ENCODE results near the gene SUCO. TPM values are rescaled to one million over a fixed set of nuclear protein-coding genes. Genes with fewer than 3 reads are reported as not detected.

The SUCO gene
- total RNA-seq, 5 donors from 2014 or later (not counting 1 experiment from before 2014, with no cell fraction given) = 43.7 to 87.1 (median 47.9) TPM

- H3K4me3 Mint-ChIP-seq = no peak overlapping the region
- ATAC-seq (replicated peaks in 1 of 4) = no peak
- no peaks in the 10 kb centered on the region for H3K9me3 Mint-ChIP-seq
- H3K36me3 Mint-ChIP-seq = peaks cover 71% of the 10 kb centered on the region
- Histone ChIP-seq H3K4me3 (ENCODE audit: control insufficient read depth in 1 of 2, extremely low read depth in 1 of 2, low read length in 1 of 2) (no peak overlapping the region), H3K4me1 (ENCODE audit: control insufficient read depth in 1 of 2, extremely low read depth in 1 of 2, insufficient read depth in 2 of 2, low read length in 2 of 2) (no peaks in the 10 kb centered on the region), H3K36me3 (ENCODE audit: control insufficient read depth in 2 of 2, extremely low read depth in 1 of 2, insufficient read depth in 1 of 2, low read length in 1 of 2) (peaks cover 6 to 70% of the 10 kb centered on the region in 2 donors), H3K27me3 (replicated peaks in 1 of 2; ENCODE audit: control insufficient read depth in 2 of 2, extremely low read depth in 1 of 2, insufficient read depth in 2 of 2, low read length in 1 of 2) (no peaks in the 10 kb centered on the region), H3K9me3 (no peaks in the 10 kb centered on the region), H3K27ac (ENCODE audit: low read length) (no peak overlapping the region)
- CTCF ChIA-PET = no interaction called here
- WGBS (ENCODE audit: insufficient coverage) = no CpG with 5 or more reads among the region's 3 CpGs
- POLR2A ChIA-PET = interaction anchor here in 1 of 2 donors (0.6 to 1.6 kb wide), 2 partner anchors 15 to 907 kb away, joined by 3 to 4 read pairs; no protein-coding TSS in a partner anchor
- no peak for DNase-seq
- H3K27ac Mint-ChIP-seq = no peak overlapping the region
- H3K27me3 Mint-ChIP-seq = no peaks in the 10 kb centered on the region
- peaks cover 4 to 22% (median 10%) of the 10 kb centered on the region in 3 donors for H3K4me1 Mint-ChIP-seq
These were observed 28.3 kb downstream of the SUCO start for GRCh38 chr1:172561252-172561651.

GRCh38 chr1:172566196-172566997 lies 33.4 kb downstream of the SUCO start:
- no peaks in the 10 kb centered on the region for H3K27me3 ChIP-seq (replicated peaks in 1 of 2; ENCODE audit: control insufficient read depth in 2 of 2, extremely low read depth in 1 of 2, insufficient read depth in 2 of 2, low read length in 1 of 2)
- no peaks in the 10 kb centered on the region for H3K4me1 ChIP-seq (ENCODE audit: control insufficient read depth in 1 of 2, extremely low read depth in 1 of 2, insufficient read depth in 2 of 2, low read length in 2 of 2)
- WGBS (ENCODE audit: insufficient coverage) = no CpG with 5 or more reads among the region's 5 CpGs
- ATAC-seq (replicated peaks in 1 of 4) (no peak), DNase-seq (no peak)
- no peak overlapping the region for H3K4me3 Mint-ChIP-seq
- H3K4me1 Mint-ChIP-seq = peaks cover 5 to 23% (median 5%) of the 10 kb centered on the region in 3 donors
- ChIA-PET POLR2A (no interaction called here), CTCF (interaction anchor here in 1 of 2 donors (0.6 kb wide), 1 partner anchor 927 kb away, joined by 5 read pairs; no protein-coding TSS in a partner anchor)
- no peaks in the 10 kb centered on the region for H3K27me3 Mint-ChIP-seq
- peaks cover 2 to 4% (median 4%) of the 10 kb centered on the region in 3 donors for H3K9me3 Mint-ChIP-seq
- H3K36me3 Mint-ChIP-seq = peaks cover 61% of the 10 kb centered on the region
- H3K27ac Mint-ChIP-seq = peak overlapping the region in 1 of 2 donors; percentile 43
- H3K4me3 ChIP-seq (ENCODE audit: control insufficient read depth in 1 of 2, extremely low read depth in 1 of 2, low read length in 1 of 2) = no peak overlapping the region
- H3K36me3 ChIP-seq (ENCODE audit: control insufficient read depth in 2 of 2, extremely low read depth in 1 of 2, insufficient read depth in 1 of 2, low read length in 1 of 2) = peaks cover 6 to 55% of the 10 kb centered on the region in 2 donors
- H3K27ac ChIP-seq (ENCODE audit: low read length) = no peak overlapping the region
- no peaks in the 10 kb centered on the region for H3K9me3 ChIP-seq

GRCh38 chr1:172567720-172568119 lies 34.8 kb downstream of the SUCO start:
- Mint-ChIP-seq H3K27me3 (no peaks in the 10 kb centered on the region), H3K27ac (no peak overlapping the region), H3K4me3 (no peak overlapping the region), H3K9me3 (peaks cover 2 to 4% (median 4%) of the 10 kb centered on the region in 3 donors), H3K36me3 (peaks cover 53% of the 10 kb centered on the region), H3K4me1 (peaks cover 5 to 22% (median 5%) of the 10 kb centered on the region in 3 donors)
- ATAC-seq (replicated peaks in 1 of 4) (no peak), DNase-seq (no peak)
- ChIA-PET POLR2A (interaction anchor here in 1 of 2 donors (0.6 kb wide), 1 partner anchor 10 kb away, joined by 3 read pairs; no protein-coding TSS in a partner anchor), CTCF (no interaction called here)
- H3K9me3 ChIP-seq = no peaks in the 10 kb centered on the region
- H3K27me3 ChIP-seq (replicated peaks in 1 of 2; ENCODE audit: control insufficient read depth in 2 of 2, extremely low read depth in 1 of 2, insufficient read depth in 2 of 2, low read length in 1 of 2) = no peaks in the 10 kb centered on the region
- H3K4me1 ChIP-seq (ENCODE audit: control insufficient read depth in 1 of 2, extremely low read depth in 1 of 2, insufficient read depth in 2 of 2, low read length in 2 of 2) = no peaks in the 10 kb centered on the region
- peaks cover 6 to 47% of the 10 kb centered on the region in 2 donors for H3K36me3 ChIP-seq (ENCODE audit: control insufficient read depth in 2 of 2, extremely low read depth in 1 of 2, insufficient read depth in 1 of 2, low read length in 1 of 2)
- H3K4me3 ChIP-seq (ENCODE audit: control insufficient read depth in 1 of 2, extremely low read depth in 1 of 2, low read length in 1 of 2) = no peak overlapping the region
- 100% methylated on average over 1 of the region's 3 CpGs for WGBS (ENCODE audit: insufficient coverage)
- H3K27ac ChIP-seq (ENCODE audit: low read length) = no peak overlapping the region

- H3K4me3 Mint-ChIP-seq = no peak overlapping the region
- POLR2A ChIA-PET = no interaction called here
- no CpG with 5 or more reads among the region's 2 CpGs for WGBS (ENCODE audit: insufficient coverage)
- CTCF ChIA-PET = no interaction called here
- ATAC-seq (replicated peaks in 1 of 4) (no peak), DNase-seq (no peak)
- peaks cover 2 to 4% (median 4%) of the 10 kb centered on the region in 3 donors for H3K9me3 Mint-ChIP-seq
- Histone ChIP-seq H3K36me3 (ENCODE audit: control insufficient read depth in 2 of 2, extremely low read depth in 1 of 2, insufficient read depth in 1 of 2, low read length in 1 of 2) (peaks cover 0 to 29% of the 10 kb centered on the region in 2 donors), H3K27me3 (replicated peaks in 1 of 2; ENCODE audit: control insufficient read depth in 2 of 2, extremely low read depth in 1 of 2, insufficient read depth in 2 of 2, low read length in 1 of 2) (no peaks in the 10 kb centered on the region), H3K4me3 (ENCODE audit: control insufficient read depth in 1 of 2, extremely low read depth in 1 of 2, low read length in 1 of 2) (no peak overlapping the region), H3K9me3 (no peaks in the 10 kb centered on the region), H3K4me1 (ENCODE audit: control insufficient read depth in 1 of 2, extremely low read depth in 1 of 2, insufficient read depth in 2 of 2, low read length in 2 of 2) (no peaks in the 10 kb centered on the region), H3K27ac (ENCODE audit: low read length) (no peak overlapping the region)
- peaks cover 0 to 6% (median 5%) of the 10 kb centered on the region in 3 donors for H3K4me1 Mint-ChIP-seq
- peaks cover 50% of the 10 kb centered on the region for H3K36me3 Mint-ChIP-seq
- no peaks in the 10 kb centered on the region for H3K27me3 Mint-ChIP-seq
- H3K27ac Mint-ChIP-seq = no peak overlapping the region
These were observed 41.1 kb downstream of the SUCO start for GRCh38 chr1:172574080-172574479.

- no CpG with 5 or more reads among the region's 1 CpG for WGBS (ENCODE audit: insufficient coverage)
- Histone ChIP-seq H3K4me1 (ENCODE audit: control insufficient read depth in 1 of 2, extremely low read depth in 1 of 2, insufficient read depth in 2 of 2, low read length in 2 of 2) (no peaks in the 10 kb centered on the region), H3K27me3 (replicated peaks in 1 of 2; ENCODE audit: control insufficient read depth in 2 of 2, extremely low read depth in 1 of 2, insufficient read depth in 2 of 2, low read length in 1 of 2) (no peaks in the 10 kb centered on the region), H3K4me3 (ENCODE audit: control insufficient read depth in 1 of 2, extremely low read depth in 1 of 2, low read length in 1 of 2) (no peak overlapping the region), H3K27ac (ENCODE audit: low read length) (no peak overlapping the region), H3K9me3 (no peaks in the 10 kb centered on the region), H3K36me3 (ENCODE audit: control insufficient read depth in 2 of 2, extremely low read depth in 1 of 2, insufficient read depth in 1 of 2, low read length in 1 of 2) (peaks cover 0 to 26% of the 10 kb centered on the region in 2 donors)
- Mint-ChIP-seq H3K9me3 (no peaks in the 10 kb centered on the region), H3K4me1 (peaks cover 13 to 24% (median 13%) of the 10 kb centered on the region in 3 donors), H3K4me3 (no peak overlapping the region), H3K36me3 (peaks cover 47% of the 10 kb centered on the region), H3K27me3 (no peaks in the 10 kb centered on the region), H3K27ac (no peak overlapping the region)
- ChIA-PET CTCF (no interaction called here), POLR2A (interaction anchor here (0.6 to 1.2 kb wide), 3 partner anchors 23 to 48 kb away, joined by 3 to 4 read pairs (median 3); partner anchors contain the start of gene SUCO (in 1 of the 2))
- no peak for DNase-seq
- ATAC-seq (replicated peaks in 1 of 4) = no peak
These were observed 45.6 kb downstream of the SUCO start for GRCh38 chr1:172578586-172578985.

- H3K36me3 Mint-ChIP-seq = peaks cover 36% of the 10 kb centered on the region
- ChIA-PET POLR2A (interaction anchor here in 1 of 2 donors (0.7 kb wide), 1 partner anchor 139 kb away, joined by 3 read pairs; no protein-coding TSS in a partner anchor), CTCF (interaction anchor here in 1 of 2 donors (1.4 kb wide), 1 partner anchor 139 kb away, joined by 5 read pairs; no protein-coding TSS in a partner anchor)
These were observed 48.3 kb downstream of the SUCO start for GRCh38 chr1:172581273-172581672.

More at GRCh38 chr1:172581273-172581672, 48.3 kb downstream of the SUCO start:
- H3K27me3 Mint-ChIP-seq = no peaks in the 10 kb centered on the region
- H3K4me1 Mint-ChIP-seq = peaks cover 13 to 25% (median 14%) of the 10 kb centered on the region in 3 donors
- Histone ChIP-seq H3K36me3 (ENCODE audit: control insufficient read depth in 2 of 2, extremely low read depth in 1 of 2, insufficient read depth in 1 of 2, low read length in 1 of 2) (peaks cover 0 to 16% of the 10 kb centered on the region in 2 donors), H3K9me3 (no peaks in the 10 kb centered on the region), H3K4me1 (ENCODE audit: control insufficient read depth in 1 of 2, extremely low read depth in 1 of 2, insufficient read depth in 2 of 2, low read length in 2 of 2) (no peaks in the 10 kb centered on the region), H3K27me3 (replicated peaks in 1 of 2; ENCODE audit: control insufficient read depth in 2 of 2, extremely low read depth in 1 of 2, insufficient read depth in 2 of 2, low read length in 1 of 2) (no peaks in the 10 kb centered on the region), H3K27ac (ENCODE audit: low read length) (no peak overlapping the region), H3K4me3 (ENCODE audit: control insufficient read depth in 1 of 2, extremely low read depth in 1 of 2, low read length in 1 of 2) (no peak overlapping the region)
- DNase-seq = no peak
- no peak overlapping the region for H3K4me3 Mint-ChIP-seq
- ATAC-seq (replicated peaks in 1 of 4) = no peak
- no peaks in the 10 kb centered on the region for H3K9me3 Mint-ChIP-seq
- H3K27ac Mint-ChIP-seq = peak overlapping the region; percentile 25 to 51

Data from T-cell (primary cell).